ENCODE data around the gene FAM13C. TPM values are rescaled to one million over a fixed set of nuclear protein-coding genes. Genes with fewer than 3 reads are reported as not detected.

The FAM13C gene
- total and polyA plus RNA-seq, 2 of the 13 experiments (the other 11 are each of a cell fraction or from before 2014, with no cell fraction given), result 0.07 to 0.26 TPM

DNA sequence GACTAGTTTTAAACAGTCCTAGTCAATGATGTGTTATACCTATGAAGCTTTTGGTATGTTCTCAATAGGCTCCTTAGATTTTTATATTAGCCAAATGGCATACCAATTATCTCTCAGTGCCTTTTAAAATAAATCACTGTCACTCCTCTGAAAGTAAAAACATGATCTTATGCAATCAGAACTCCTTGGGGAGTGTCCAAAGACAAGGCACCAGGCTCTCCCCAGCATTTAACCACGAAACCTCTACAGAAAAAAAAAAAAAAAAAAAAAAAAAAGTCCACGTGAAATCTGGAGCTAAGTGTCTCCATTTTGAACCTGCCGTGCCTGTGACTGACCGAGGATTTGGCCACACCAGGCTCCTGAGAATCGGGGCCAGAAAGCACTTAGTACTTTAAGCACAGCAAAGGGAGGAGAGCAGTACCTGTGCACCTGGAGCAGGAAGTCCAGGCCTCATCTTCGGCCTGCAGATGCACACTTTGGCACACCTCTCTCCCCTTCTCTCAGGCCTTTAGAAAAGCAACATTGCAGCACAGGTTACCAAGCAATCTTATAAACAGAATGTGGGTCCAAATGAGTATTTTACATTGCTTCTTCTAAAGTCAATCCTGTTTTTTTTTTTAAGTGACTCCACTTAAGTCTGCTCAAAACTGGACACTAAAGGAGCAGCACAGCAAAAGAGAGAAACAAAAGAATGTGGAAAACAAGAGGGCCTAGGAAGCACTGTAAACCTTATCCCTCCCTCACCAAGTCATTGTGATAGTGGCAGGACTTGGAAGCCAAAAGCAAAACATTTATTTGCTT, 1.5 kb downstream of the FAM13C start:
- Histone ChIP-seq H3K79me2 (ENCODE audit: insufficient read depth, low read length) (no peaks in the 10 kb centered on the region), H3K9me3 (ENCODE audit: low read length) (no peaks in the 10 kb centered on the region), H3K4me2 (ENCODE audit: low read depth, low read length) (no peak overlapping the region), H3K4me3 (replicated peaks in 1 of 3; ENCODE audit: insufficient read depth in 1 of 3, low read depth in 2 of 3, low read length in 3 of 3) (no peak overlapping the region), H3K9ac (ENCODE audit: insufficient read depth, low read depth, low read length) (no peak overlapping the region), H3K27ac (ENCODE audit: extremely low read length, insufficient read depth, low read length) (no peak overlapping the region), H2AFZ (ENCODE audit: low read length) (no peak overlapping the region), H4K20me1 (ENCODE audit: insufficient read depth, low read length) (no peaks in the 10 kb centered on the region), H3K36me3 (replicated peaks in 1 of 2; ENCODE audit: control insufficient read depth in 1 of 2, insufficient read depth in 2 of 2, low read length in 2 of 2) (no peaks in the 10 kb centered on the region), H3K4me1 (ENCODE audit: insufficient read depth, low read length) (peaks cover 22% of the 10 kb centered on the region), H3K27me3 (ENCODE audit: control insufficient read depth in 1 of 2, insufficient read depth in 2 of 2, low read length in 2 of 2) (peaks cover 2 to 27% of the 10 kb centered on the region in 2 experiments; a peak in 3 of 5 replicates)
- 32% methylated on average over 6 of the region's 6 CpGs for WGBS (ENCODE audit: low lambda C conversion rate)
- BruUV-seq (replicated peaks), result no TSS peak
- TF ChIP-seq NPAS2 (CRISPR knock-in tag; IDR thresholded peaks at IDR 0.05; ENCODE audit: borderline replicate concordance) (no peak), ZSCAN25 (CRISPR knock-in tag; IDR thresholded peaks at IDR 0.05) (no peak), GATAD1 (CRISPR knock-in tag; IDR thresholded peaks at IDR 0.05) (no peak), ZNF776 (CRISPR knock-in tag; IDR thresholded peaks at IDR 0.05) (no peak), ZNF746 (CRISPR knock-in tag; IDR thresholded peaks at IDR 0.05) (no peak), ZNF503 (CRISPR knock-in tag; IDR thresholded peaks at IDR 0.05) (no peak), RBAK (CRISPR knock-in tag; IDR thresholded peaks at IDR 0.05) (no peak)
- ChIA-PET CTCF (ENCODE audit: low intra/inter-chr PET ratio, low total read pairs) (no interaction called here), POLR2A (no interaction called here)
- in situ Hi-C loops (cut with HindIII; ENCODE audit: extremely low pct_ligation_motif_present, low pct_unique_long_range_greater_than_20kb), result no loop called here
- no peak for FAIRE-seq
- ATAC-seq, result no peak
- intact Hi-C loops (cut with micrococcal nuclease; ENCODE audit: unreplicated experiment), result no loop called here
- DNase-seq (ENCODE audit: low spot score), result no peak

Data from HepG2 (cell line).